Fibroblast of upper back skin (primary cell): ENCODE results near the gene FADS6.
A peak's percentile ranks its signal among the peaks of the same experiment; 100 is the strongest.

Experiments
- DNase-seq: peaks from one replicate; pipeline ENCODE4 v3.0.0-alpha.2; 2013

FADS6 gene, protein sequence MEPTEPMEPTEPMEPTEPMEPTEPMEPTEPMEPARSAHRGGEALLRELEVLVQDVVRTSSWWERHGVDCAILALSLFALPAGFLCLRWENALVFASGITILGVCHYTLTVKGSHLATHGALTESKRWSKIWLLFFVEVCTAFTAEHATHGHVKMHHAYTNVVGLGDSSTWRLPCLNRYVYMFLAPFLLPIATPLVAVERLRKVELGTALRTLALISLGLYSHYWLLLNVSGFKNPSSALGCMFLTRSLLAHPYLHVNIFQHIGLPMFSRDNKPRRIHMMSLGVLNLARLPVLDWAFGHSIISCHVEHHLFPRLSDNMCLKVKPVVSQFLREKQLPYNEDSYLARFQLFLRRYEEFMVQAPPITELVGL

DNA sequence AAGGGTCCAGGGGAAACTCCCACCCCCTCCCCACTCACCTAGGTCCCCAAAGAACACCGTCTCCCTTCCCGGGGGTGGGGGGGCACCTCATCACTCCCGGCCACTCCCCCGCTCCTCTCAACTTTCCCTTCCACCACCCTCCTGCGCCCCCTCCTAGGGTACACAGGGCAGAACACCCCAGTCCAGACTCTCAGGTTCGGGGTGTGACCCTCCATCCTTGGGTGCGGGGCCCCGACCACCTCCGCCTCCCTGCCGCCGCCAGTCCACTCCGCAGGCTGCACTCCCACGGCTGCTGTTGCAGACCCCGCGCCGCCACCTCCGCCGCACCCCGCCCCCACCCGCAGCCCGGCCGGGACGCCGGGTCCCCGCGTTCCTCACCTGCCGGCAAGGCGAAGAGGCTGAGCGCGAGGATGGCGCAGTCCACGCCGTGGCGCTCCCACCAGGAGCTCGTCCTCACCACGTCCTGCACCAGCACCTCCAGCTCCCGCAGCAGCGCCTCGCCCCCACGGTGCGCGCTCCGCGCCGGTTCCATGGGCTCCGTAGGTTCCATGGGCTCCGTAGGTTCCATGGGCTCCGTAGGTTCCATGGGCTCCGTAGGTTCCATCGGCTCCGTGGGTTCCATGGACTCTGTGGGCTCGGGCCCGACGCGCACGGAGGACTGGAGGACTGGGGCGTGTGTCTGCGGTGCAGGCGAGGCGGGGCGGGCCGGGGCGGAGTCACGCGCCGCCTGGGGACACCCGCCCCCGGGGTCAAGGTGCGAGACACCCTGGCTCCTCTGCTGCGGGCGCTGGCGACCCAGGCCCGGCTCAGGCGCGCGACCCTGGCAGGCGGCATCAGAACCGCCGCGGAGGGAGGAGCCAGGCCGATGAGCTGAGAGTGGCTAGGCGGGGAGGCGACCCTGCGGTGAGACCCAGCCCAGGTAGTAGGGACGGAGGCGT is at the start of gene FADS6:
TSS of gene FADS6 (minus strand) at position 660 of the 938 bp plus-strand sequence. CDS start at position 622, 38 bp downstream.
- no peak for DNase-seq

DNA sequence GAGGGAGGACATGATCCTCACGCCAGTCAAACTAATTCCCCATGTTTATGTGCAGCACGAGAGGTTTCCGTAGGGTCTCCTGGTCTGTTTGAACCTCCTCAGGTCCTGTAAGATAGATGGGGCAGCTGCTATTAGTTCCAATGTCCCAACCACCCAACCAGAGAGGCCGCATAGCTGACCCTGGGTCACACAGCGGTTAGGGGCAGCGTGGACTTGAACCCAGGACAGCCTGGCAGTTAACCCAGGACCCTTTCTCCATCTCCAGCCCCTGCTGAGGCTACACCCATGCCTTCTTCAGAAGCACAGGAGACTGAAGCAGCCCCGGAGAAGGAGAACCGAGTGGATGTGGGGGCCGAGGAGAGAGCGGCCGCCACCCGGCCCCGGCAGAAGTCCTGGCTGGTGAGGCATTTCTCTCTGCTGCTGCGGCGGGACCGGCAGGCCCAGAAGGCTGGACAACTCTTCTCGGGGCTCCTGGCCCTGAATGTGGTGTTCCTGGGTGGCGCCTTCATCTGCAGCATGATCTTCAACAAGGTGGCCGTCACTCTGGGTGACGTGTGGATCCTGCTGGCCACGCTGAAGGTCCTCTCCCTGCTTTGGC is 47.8 kb upstream of the FADS6 start:
- DNase-seq: no peak

DNA sequence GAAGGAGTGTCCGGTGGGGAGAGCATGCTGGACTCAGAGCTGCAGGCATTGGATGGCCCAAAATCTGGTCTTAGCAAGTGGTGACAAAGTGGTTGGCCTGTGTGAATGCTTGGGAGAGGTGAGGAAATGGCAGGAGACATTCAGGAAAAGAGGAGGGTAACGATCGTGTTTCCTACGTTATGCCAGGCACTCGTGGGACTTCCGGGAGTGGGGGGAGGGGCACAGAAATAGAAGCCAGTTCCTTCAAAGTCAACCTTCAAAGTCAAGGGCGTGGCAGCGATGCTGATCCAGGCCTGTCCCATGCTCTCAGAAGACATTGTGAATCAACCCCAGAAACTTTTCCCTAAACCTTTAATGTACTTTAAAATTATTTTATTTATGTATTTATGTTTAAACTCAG is 46.1 kb upstream of the FADS6 start:
- no peak for DNase-seq

DNA sequence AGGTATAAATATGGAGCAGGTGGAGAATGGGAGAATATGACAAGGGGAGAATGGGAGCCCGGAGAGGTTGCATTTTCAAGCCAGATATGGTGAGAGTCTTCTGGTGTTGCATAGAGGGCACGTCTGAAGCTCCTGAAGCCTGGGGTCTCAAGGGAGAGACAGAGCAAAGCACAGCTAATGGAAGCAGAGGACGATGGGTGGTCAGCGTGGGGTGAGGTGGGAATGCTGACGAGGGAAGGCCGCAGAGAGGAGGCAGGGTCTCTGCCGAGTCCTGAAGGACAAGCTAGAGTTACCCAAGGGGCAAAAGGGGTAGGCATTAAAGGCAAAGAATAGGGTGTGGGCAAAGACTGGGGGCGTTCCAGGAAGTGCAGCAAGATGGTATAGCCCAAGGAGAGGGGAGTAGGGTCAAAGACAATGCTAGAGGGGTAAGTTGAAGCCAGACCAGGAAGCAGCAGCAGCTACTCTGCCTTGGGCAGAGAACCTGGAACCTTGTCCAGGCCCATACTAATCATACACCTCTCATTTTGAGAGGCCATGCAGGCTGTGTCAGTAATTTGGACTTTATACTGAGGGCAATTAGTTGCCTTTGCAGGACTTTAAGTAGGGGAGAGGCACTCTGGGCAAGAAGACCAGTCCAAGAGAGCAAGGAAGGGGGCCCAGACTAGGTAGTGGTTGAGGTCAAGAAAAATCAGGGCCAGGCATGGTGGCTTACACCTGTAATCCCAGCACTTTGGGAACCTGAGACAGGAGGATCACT is 44.9 kb upstream of the FADS6 start:
- no peak for DNase-seq

DNA sequence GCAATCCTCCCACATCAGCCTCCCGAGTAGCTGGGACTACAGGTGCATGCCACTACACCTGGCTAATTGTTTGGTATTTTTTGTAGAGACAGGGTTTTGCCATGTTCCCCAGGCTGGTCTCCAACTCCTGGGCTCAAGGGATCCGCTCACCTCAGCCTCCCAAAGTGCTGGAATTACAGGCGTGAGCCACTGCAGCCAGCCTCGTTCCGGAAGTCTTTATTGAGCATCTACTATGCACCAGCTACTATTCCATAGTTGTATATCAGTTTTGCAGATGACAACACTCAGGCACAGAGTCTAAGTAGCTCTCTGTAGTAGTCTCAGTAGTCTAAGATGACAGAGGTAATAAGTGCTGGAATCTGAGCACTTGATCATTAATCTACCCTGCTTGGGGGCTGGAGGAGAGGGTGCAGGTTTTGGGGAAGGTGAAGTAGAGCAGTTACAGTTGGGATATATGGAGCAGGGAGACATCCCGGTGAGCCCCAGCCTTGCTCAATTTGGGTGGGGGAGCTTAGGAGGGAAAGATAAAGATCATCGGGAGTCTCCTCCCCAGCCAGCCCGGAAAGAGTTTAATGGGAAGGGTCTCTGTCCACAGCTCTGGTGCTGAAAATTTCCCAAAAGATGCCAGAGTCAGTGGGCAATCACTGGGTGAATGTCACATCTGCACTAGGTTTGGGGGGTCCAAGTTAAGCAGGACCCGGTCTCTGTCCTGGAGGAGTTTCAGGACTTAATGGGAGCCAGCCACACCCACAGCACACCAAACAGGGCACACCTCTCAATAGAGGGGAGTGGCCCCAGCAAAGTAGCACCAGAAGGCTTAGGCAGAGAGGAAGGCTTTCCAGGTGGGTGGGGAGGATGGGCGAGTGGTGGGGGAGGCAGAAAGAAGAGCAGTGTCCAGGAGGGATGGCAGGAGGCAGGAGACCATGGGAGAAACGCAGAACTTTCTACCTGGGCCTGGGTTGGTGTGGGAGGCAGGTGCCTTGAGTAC is 43.9 kb upstream of the FADS6 start:
- DNase-seq: no peak

DNA sequence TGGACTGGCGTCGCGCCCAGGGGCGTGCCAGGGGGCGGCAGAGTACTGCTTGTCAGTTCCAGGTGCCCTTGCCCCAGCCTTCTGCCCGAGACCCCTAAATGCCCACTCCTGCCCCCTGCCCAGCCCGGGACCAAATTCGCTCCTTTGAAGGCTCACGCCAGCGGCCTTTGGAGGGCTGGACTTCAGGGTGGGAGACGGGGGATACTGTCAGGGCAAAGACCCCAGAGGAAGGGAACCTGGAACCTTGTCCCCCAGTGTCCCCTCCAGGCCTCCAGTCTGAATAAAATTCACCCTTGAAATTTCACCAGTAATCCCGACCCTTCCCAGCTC is 43.0 kb upstream of the FADS6 start:
- no peak for DNase-seq

DNA sequence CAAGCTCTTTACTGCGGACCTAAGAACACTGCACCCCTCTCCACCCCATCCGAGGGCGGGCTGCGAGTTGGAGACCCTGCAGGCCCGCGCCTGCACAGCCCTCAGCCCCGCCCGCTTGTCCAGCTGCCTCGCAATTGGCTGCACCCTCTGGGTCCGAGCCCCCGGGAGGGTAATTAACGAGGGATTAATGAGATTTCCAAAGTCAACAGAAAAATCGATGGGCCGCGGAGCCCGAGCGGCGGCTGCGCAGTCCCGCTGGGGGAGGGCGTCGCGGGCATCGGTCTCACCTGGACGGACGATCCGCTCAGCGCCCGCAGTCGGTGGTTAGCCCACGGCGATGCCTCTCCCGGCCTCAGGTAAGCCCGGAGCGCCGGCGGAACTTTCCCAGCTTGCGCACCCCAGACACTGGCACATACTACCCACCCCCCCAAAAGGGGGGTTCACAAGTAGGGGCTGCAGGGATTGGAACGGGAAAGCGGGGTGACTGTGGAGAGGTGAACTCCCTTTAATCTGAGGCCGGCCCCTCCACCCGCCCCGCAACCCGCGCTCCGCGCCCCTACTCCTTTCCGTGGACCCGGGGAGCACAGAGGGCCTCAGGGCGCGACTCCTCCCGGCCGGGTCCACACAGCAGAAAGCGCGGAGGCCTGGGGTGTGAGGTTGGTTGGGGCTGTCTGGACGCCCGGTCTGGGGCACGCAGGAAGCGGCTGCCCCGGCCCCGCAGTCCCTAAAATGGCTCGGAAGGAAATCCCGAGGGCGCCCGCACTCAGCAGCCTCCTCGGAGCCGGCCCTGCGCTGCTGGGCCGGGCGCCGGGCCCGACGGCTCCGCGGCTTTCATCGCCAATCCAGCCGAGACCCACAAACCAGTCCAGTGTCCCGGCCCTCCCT is 42.4 kb upstream of the FADS6 start, which contains the start of gene OTOP3:
TSS of gene OTOP3 (plus strand) at position 314 of the 885 bp plus-strand sequence. CDS start at position 338, 24 bp downstream.
- no peak for DNase-seq

DNA sequence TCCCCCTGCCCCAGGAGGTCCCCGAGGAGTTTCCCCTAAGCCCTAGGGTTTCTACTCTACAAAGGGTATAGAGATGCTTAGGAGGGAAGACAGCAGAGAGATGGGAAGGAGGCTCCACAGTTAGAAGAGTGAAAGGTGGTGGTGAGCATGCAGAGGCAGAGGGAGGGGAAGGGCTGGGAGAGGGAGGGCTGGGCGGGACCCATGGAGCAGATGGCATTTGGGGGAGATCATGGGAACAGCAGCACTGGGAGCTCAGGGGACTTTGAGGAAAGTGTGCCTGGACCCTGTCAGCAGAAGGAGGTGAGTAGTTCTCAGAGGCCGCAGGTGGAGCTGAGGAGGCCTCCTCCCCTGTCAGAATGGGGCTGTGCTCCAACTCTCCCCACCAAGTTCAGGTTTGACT is 41.6 kb upstream of the FADS6 start:
- no peak for DNase-seq

DNA sequence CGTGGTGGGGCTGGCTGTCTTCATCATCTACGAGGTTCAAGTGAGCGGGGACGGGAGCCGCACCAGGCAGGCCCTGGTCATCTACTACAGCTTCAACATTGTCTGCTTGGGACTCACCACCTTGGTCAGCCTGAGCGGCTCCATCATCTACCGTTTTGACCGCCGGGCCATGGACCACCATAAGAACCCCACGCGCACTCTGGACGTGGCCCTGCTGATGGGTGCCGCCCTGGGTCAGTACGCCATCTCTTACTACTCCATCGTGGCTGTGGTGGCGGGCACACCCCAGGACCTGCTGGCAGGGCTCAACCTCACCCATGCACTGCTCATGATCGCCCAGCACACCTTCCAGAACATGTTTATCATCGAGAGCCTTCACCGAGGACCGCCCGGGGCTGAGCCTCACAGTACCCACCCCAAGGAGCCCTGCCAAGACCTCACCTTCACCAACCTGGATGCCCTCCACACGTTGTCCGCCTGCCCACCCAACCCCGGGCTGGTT is 37.2 kb upstream of the FADS6 start:
- no peak for DNase-seq

DNA sequence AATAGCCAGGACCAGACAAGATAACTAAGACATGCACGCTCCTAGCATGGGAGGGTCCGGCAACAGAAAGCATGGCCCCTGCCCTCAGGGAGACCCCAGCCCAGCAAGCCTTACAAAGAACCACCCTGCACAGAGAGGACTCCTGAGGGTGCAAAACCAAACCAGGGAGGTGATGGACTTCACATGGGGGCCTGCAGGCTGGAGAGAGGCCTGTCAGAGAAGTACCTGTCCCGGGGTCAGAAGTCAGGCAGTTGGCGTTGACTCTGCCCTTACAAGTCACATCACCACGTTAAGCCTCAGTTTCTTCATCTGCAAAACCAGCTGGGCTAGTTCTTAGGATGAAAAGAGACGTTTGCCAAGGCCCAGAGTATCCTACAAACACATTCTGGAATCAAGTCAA is 35.4 kb upstream of the FADS6 start:
- DNase-seq: no peak

DNA sequence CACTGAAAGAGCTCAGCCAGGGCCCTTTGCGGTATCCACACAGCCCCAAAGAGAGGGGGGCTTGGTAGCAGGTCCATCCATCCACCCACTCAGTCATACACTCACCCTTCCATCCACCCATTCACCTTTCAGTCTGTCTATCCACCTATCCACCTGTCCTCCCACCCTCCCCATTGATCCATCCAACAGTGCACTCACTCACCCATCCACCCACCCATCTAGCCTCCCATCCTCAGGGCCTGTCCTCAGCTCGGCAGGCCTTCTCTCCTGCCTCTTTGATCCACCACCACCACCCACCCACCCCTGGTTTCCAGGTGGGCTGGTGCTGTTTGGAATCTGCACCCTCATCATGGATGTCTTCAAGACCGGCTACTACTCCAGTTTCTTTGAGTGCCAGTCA is 31.8 kb upstream of the FADS6 start:
- no peak for DNase-seq

DNA sequence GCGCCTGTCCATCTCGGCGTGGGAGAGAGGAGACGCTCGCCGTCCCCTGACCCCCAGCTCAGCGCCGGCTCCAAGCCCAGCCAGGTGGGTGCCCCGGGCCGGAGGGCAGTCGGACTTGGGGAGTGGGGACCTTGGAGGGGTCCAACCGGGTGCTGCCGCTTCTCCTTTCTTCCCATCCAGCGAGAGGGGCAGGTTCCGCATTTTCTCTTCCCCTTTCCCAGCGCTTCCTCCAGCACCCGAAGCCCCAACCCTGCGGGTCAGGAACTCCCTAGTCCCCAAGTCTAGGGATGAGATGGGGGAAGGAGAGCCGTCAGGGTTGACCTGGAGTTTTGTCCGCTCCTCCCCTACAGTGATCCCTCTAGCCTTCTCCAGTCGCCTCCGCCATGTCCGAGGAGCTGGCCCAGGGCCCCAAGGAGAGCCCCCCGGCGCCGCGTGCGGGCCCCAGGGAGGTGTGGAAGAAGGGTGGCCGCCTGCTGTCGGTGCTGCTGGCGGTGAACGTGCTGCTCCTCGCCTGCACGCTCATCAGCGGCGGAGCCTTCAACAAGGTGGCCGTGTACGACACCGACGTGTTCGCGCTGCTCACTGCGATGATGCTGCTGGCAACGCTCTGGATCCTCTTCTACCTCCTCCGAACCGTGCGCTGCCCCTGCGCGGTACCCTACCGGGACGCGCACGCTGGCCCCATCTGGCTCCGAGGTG is 31.0 kb upstream of the FADS6 start, which contains the start of gene OTOP2:
TSS of gene OTOP2 (plus strand) at position 24 of the 699 bp plus-strand sequence. CDS start at position 384, 360 bp downstream.
- no peak for DNase-seq

DNA sequence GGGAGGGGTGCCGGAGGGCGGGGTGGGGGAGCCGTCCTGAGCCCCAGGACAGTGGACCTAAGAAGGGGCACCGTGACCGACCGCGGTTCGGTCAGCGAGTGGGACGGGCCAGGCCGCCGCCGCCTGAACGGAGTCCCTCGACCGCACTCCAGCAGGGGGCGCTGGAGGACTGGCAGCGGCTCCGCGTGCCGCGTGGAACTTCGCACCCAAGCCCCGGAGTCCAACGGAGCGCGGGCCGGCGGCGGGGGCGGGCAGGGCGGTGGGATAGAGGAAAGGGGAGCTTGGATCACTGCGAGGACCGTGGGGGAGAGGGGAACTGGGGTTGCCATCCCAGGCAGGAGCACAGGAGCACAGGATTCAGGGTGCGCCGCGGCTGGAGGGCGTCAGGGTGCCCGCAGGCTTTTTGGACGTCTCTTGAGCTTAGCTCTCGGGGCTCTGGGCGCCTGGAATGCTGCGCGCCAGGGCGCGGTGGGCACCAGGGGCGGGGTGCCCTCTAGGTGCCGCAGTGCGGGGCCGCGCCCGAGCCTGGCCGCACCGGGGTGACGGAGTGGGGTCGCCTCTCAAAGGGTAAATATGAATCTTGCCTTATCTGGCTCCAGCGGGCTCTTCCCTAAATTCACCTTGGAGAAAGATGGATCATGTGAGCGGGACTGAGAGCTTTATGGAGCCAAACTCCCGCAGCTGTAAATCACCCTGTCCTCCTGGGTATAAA is 30.3 kb upstream of the FADS6 start:
- peak; percentile 8 for DNase-seq

DNA sequence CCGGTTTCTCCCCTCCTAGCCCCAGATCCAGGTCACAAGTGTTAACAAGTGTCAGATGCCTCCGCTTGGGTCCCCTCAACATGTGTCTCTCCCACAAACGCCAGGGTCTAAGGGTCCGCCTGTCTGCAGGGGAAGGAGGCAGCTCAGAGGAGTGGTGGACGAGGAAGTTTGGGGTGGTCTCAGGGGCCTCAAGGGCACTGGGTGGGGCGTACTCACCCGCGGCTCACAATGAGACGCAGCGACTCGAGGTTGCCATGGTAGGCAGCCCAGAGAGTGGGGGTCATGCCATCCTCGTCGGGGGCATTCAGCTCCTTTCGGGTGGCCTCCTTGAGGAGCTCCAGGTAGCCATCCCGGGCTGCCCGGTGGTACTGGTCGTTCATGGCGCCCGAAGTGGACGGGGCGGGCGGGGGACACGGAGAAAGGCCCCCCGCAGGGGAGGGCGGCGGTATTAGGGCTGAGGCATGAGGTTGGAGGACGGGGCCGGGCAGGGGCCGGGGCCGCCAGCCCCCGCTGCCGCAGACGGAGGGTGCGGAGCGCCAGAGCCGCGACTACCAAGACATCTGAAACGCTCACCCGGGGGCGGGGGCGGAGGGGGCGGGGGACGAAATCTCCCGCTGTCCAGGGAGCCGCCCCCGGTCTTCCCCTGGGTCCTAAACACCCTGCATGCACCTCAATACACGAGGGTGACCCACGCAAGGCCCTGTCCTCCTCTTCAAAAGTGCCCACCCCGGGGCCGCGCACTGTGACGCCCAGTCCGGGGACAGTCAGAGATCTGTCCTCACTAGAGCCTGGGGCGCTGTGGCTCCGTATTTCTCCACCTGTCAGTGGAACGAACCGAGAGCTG is 29.5 kb upstream of the FADS6 start, which contains the start of gene USH1G:
TSS of gene USH1G (minus strand) at position 562 of the 844 bp plus-strand sequence. CDS start at position 380, 182 bp downstream.
- DNase-seq: no peak

DNA sequence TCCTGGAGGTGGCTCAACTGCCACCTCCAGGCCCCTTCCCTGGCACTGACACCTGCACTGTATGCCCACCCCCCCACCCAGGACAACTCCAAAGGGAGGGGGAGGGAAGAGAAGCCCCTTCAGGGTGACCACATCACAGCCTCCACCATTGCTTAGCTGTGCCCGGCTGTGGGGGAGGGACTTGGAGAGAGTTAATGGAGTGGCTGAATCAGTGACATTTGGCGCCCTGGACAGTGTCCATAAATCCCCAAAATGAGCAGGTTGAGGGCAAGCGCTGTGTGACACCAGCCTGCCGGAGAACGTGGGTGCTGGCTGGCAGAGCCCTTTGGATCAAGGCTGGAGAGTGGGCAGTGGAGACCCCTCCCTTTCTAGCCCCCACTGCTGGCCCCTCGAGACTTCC is 28.7 kb upstream of the FADS6 start:
- DNase-seq: no peak

DNA sequence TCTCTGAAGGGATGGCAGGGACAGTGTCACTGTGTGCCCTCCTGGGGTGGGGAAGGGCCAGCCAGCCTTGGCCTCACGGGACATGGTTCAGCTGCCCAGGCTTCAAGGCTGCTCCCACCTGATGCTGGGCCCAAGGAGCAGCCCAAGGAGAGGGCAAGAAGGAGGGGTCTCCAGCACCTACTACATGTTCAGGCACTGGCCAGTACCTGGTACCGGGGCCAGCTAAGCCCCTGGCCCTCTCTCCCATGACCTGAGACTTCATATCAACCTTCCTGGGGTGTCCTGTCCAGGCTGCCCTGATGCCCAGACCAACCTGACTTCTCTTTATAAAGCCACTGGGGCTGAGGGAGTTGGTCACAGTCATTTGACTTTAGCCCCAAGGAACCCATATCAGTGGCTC is 28.3 kb upstream of the FADS6 start:
- no peak for DNase-seq

DNA sequence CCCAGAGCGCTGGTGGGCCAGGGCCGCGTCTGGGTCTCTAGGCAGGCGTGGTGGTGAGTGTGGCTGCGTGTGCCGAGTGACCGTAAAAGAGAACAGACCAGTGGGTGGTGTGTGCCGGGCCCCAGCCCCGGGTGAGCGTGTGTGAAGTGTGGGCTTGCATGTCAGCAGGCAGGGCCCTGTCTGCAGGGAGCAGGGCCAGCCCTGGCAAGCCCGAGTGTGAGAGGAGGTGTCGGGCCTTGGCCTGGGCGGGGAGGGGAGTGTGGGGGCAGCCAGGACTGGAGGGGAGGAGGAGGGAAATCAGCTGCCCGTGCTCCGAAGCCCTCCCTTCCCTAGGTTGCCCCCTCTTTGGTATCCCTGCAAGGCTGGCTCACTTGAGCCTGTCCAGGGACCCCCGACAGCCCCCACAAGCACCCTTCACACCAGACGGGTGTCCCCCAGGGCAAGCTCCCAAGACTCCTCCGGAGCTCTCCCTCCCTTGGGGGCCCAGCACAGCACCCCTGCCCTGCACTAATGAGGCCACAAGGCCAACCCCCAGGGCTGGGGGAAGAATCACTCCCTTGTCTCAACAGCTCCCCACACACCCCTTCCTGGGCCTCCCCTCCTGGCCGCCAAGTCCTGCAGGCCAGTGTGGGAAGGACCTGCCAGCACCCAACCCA is 27.7 kb upstream of the FADS6 start:
- no peak for DNase-seq
